Fibroblast of lung (primary cell): ENCODE results near the gene DDX39B. TPM values are rescaled to one million over a fixed set of nuclear protein-coding genes. Genes with fewer than 3 reads are reported as not detected.
A peak's percentile ranks its signal among the peaks of the same experiment; 100 is the strongest.
"Not testable (repeated sequence)": the region's sequence is repeated elsewhere in the genome, so short reads cannot be mapped to it uniquely, and the experiment has no call there.

Experiments used
- DNase-seq, 2 donors: peaks; one replicate each; pipeline versions ENCODE4 v3.0.0 to v3.0.0-alpha.2; 2010; ENCODE audit warnings: low read depth in 2 of 2
- H2AFZ ChIP-seq: 2 replicates; pipeline ENCODE4 v1.5.1; 2012; ENCODE audit warnings: low read length, control low read depth, inconsistent platforms
- H3K27ac ChIP-seq: 2 replicates; pipeline ENCODE4 v1.5.1; 2011; ENCODE audit warnings: low read length, control low read depth; ENCODE audit not compliant: insufficient read depth
- H3K27me3 ChIP-seq: 2 replicates; pipeline ENCODE4 v1.5.1; 2011; ENCODE audit warnings: mild to moderate bottlenecking, low read length; ENCODE audit not compliant: control insufficient read depth, insufficient read depth
- H3K36me3 ChIP-seq: 2 replicates; pipeline ENCODE4 v1.5.1; 2011; ENCODE audit warnings: low read length; ENCODE audit not compliant: control insufficient read depth, insufficient read depth
- H3K4me1 ChIP-seq: 2 replicates; pipeline ENCODE4 v1.5.1; 2011; ENCODE audit warnings: low read length; ENCODE audit not compliant: control insufficient read depth, insufficient read depth; ENCODE audit errors: extremely low read depth
- H3K4me2 ChIP-seq: 2 replicates; pipeline ENCODE4 v1.5.1; 2011; ENCODE audit warnings: low read length, control low read depth; ENCODE audit not compliant: insufficient read depth; ENCODE audit errors: extremely low read depth
- H3K4me3 ChIP-seq, 4 experiments: fragments of 200-600 bp in 1 of 4; sonication (generic) in 1 of 4; replicated peaks in 1 of 4; 2 replicates each; pipeline ENCODE4 v1.5.1; 2011 to 2016; ENCODE audit warnings: low read length in 4 of 4, low read depth in 3 of 4, mild to moderate bottlenecking in 3 of 4, control low read depth in 2 of 4, inconsistent platforms in 1 of 4, mixed read lengths in 1 of 4; ENCODE audit not compliant: insufficient read depth in 1 of 4; ENCODE audit errors: control extremely low read depth in 1 of 4
- H3K79me2 ChIP-seq: 2 replicates; pipeline ENCODE4 v1.5.1; 2012; ENCODE audit warnings: mild to moderate bottlenecking, low read length, inconsistent platforms; ENCODE audit not compliant: control insufficient read depth, insufficient read depth
- H3K9ac ChIP-seq: 2 replicates; pipeline ENCODE4 v1.5.1; 2011; ENCODE audit warnings: mild to moderate bottlenecking, low read length, control low read depth; ENCODE audit not compliant: insufficient read depth
- H3K9me3 ChIP-seq: 2 replicates; pipeline ENCODE4 v1.5.1; 2012; ENCODE audit warnings: low read depth, low read length; ENCODE audit not compliant: control insufficient read depth, insufficient read depth
- H4K20me1 ChIP-seq: 2 replicates; pipeline ENCODE4 v1.5.1; 2011; ENCODE audit warnings: low read length; ENCODE audit not compliant: control insufficient read depth, insufficient read depth; ENCODE audit errors: extremely low read depth
- CTCF ChIP-seq, 2 donors: IDR thresholded peaks in 1 of 2; conservative IDR thresholded peaks in 1 of 2; 1 replicate in 1 of 2; 2 replicates in 1 of 2; pipeline ENCODE4 v1.5.1; 2011 to 2012; ENCODE audit warnings: low read length in 2 of 2, control low read depth in 1 of 2, inconsistent platforms in 1 of 2, low read depth in 1 of 2, mild to moderate bottlenecking in 1 of 2
- EZH2 ChIP-seq: IDR thresholded peaks from 2 replicates; pipeline ENCODE4 v1.5.1; 2012; ENCODE audit warnings: low read length, control low read depth, mild to moderate bottlenecking; ENCODE audit errors: missing control alignments
- polyA plus RNA-seq, 2 donors: library from polyadenylated mRNA; depleted of rRNA in 1 of 2; stranded (reverse) in 1 of 2; unstranded in 1 of 2; fragments of >200 nt; gene quantifications; 2 replicates each; pipeline ENCODE4 v1.2.1, GENCODE V29; 2011 to 2012; ENCODE audit warnings: missing spikeins in 1 of 2
- total RNA-seq: library from RNA; depleted of rRNA; stranded (reverse); fragments of >200 nt; gene quantifications from 2 replicates; pipeline ENCODE4 v1.2.1, GENCODE V29; 2014

DDX39B gene
- total and polyA plus RNA-seq, 2 donors (not counting 1 experiment from before 2014, with no cell fraction given) = 323 to 370 TPM

DNA sequence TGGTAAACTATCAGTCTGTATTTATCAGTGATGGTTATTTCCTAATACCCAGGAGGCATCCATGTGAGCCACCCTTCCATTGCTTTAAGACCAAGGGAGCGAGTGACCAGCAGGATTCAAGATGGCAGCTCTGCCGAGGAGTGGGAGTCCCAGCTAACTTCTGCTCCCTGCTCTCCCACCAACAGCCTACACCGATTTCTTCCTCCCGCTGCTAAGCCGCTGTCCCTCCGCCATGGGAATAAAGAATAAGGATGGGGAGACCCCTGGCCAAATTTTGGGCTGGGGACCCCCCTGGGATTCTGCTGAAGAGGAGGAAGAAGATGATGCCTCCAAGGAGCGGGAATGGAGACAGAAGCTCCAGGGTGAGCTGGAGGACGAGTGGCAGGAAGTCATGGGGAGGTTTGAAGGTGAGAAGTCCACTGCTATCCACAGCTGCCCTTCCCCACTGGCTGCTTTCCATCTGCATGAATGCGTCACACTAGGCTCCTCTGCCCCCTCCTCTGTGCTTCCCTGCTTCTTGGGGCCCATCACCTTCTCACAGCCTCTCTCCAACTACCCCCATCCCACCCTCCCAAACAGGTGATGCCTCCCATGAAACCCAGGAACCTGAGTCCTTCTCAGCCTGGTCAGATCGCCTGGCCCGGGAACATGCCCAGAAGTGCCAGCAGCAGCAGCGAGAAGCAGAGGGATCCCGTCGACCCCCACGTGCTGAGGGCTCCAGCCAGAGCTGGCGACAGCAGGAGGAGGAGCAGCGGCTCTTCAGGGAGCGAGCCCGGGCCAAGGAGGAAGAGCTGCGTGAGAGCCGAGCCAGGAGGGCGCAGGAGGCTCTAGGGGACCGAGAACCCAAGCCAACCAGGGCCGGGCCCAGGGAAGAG lies 15.9 kb upstream of the DDX39B start:
- Histone ChIP-seq H4K20me1 (no peaks in the 10 kb centered on the region), H3K4me2 (no peak overlapping the region), H3K9me3 (no peaks in the 10 kb centered on the region), H3K9ac (no peak overlapping the region), H3K4me3 (no peak overlapping the region), H3K27ac (no peak overlapping the region), H3K79me2 (no peaks in the 10 kb centered on the region), H3K27me3 (no peaks in the 10 kb centered on the region), H3K4me1 (peaks cover 11% of the 10 kb centered on the region), H2AFZ (no peak overlapping the region), H3K36me3 (peaks cover 6% of the 10 kb centered on the region)
- DNase-seq = no peak
- TF ChIP-seq CTCF (conservative IDR thresholded peaks at IDR 0.05 in 1 of 2, IDR thresholded peaks at IDR 0.05 in 1 of 2; ENCODE audit: low read depth in 1 of 2, low read length in 2 of 2) (no peak), EZH2 (no peak)

DNA sequence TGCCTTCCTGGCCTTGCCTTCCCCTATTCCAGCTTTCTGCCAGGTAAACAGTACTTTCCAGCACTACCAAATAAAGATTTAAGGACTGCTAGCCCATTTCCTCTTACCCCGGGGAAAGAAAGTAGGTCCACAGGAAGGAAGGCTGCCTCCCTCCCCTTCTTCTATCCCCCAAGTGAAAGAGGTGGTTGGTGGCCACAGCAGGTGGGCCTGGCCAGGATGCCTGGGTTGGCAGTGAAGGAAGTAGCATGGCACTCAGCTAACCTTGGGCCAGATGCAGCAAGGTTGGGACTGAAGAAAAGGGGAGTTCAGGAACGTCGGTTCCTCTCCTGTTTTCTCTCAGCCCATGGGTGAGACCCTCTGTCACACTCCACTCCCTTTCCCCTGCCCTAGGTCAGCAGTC lies 14.5 kb upstream of the DDX39B start:
- H3K79me2 ChIP-seq = no peaks in the 10 kb centered on the region
- H3K27ac ChIP-seq = no peak overlapping the region
- no peak overlapping the region for H3K9ac ChIP-seq
- H3K4me3 ChIP-seq = no peak overlapping the region
- H3K36me3 ChIP-seq = peaks cover 6% of the 10 kb centered on the region
- H3K4me2 ChIP-seq = no peak overlapping the region
- H2AFZ ChIP-seq = no peak overlapping the region
- H4K20me1 ChIP-seq = no peaks in the 10 kb centered on the region
- H3K27me3 ChIP-seq = no peaks in the 10 kb centered on the region
- TF ChIP-seq CTCF (conservative IDR thresholded peaks at IDR 0.05 in 1 of 2, IDR thresholded peaks at IDR 0.05 in 1 of 2; ENCODE audit: low read depth in 1 of 2, low read length in 2 of 2) (no peak), EZH2 (no peak)
- no peak for DNase-seq
- no peaks in the 10 kb centered on the region for H3K9me3 ChIP-seq
- peaks cover 11% of the 10 kb centered on the region for H3K4me1 ChIP-seq

DNA sequence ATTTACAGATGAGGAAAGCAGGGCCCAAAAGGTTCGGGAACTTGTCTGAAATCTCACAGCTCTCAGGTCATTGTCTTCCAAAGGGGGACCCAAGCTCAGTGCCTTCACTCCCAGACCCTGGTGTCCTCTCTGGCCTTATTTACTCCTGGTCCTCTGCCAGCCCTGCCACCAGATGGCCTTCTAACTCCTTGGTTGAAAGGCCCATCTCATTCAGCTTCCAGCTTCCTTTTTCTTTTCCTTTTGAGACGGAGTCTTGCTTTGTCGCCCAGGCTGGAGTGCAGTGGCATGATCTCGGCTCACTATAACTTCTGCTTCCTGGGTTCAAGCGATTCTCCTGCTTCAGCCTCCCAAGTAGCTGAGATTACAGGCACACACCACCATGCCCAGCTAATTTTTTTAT lies 9.6 kb upstream of the DDX39B start:
- DNase-seq = peak in 1 of 2 donors; percentile 33
- H3K27ac ChIP-seq, H3K27me3 ChIP-seq, H3K36me3 ChIP-seq, H3K79me2 ChIP-seq, H3K4me1 ChIP-seq, H4K20me1 ChIP-seq, H3K4me2 ChIP-seq, H3K9me3 ChIP-seq, H3K9ac ChIP-seq, H2AFZ ChIP-seq, H3K4me3 ChIP-seq: not testable (repeated sequence)
